PC-3 (cell line): Measurements from ENCODE around the gene YJEFN3. TPM values are rescaled to one million over a fixed set of nuclear protein-coding genes. Genes with fewer than 3 reads are reported as not detected.

Experiments
- ATAC-seq: fragments of 200-7000 bp; cut with Tn5 transposase; 2 replicates; pipeline ENCODE4 v1.9.1; 2020; ENCODE audit warnings: mild to moderate bottlenecking, moderate library complexity
- BruUV-seq: library from RNA; stranded (reverse); fragments of 400-500 nt; replicated peaks from 2 replicates; lab custom pipeline; 2021; lab: Mats Ljungman, UMichigan
- CTCF ChIA-PET: fragments of 300-600 bp; sonication (Branson Sonifier 250); formaldehyde crosslinking; loops from one replicate; lab custom pipeline; 2022; ENCODE audit warnings: antibody characterized with exemption; lab: Charles Lee
- POLR2A ChIA-PET: fragments of 300-600 bp; sonication (Branson Sonifier 250); formaldehyde crosslinking; loops from one replicate; lab custom pipeline; 2022; ENCODE audit warnings: antibody characterized with exemption; ENCODE audit not compliant: unreplicated experiment; lab: Charles Lee
- DNase-seq: peaks from one replicate; pipeline ENCODE4 v3.0.0-alpha.2; 2015
- H2AFZ ChIP-seq: fragments of 300-600 bp; sonication (generic); 2 replicates; pipeline ENCODE4 v1.6.0; 2016; ENCODE audit warnings: antibody characterized with exemption, low read length
- H3F3A ChIP-seq: fragments of 300-600 bp; sonication (generic); one replicate; pipeline ENCODE4 v1.6.0; 2017; ENCODE audit warnings: antibody characterized with exemption, low read length, control low read depth, mild to moderate bottlenecking; ENCODE audit not compliant: unreplicated experiment
- H3K27ac ChIP-seq: fragments of 300-600 bp; sonication (generic); 2 replicates; pipeline ENCODE4 v1.5.1; 2016; ENCODE audit warnings: mild to moderate bottlenecking, low read length
- H3K27me3 ChIP-seq: fragments of 300-600 bp; sonication (generic); 2 replicates; pipeline ENCODE4 v1.6.1; 2016; ENCODE audit warnings: low read length, mixed read lengths
- H3K36me3 ChIP-seq: fragments of 300-600 bp; sonication (generic); 2 replicates; pipeline ENCODE4 v1.6.1; 2016; ENCODE audit warnings: low read depth, mixed run types, low read length, mixed read lengths
- H3K4me1 ChIP-seq: fragments of 300-600 bp; sonication (generic); 2 replicates; pipeline ENCODE4 v1.5.1; 2016; ENCODE audit warnings: low read length; ENCODE audit not compliant: insufficient read depth
- H3K4me2 ChIP-seq: fragments of 300-600 bp; sonication (generic); 2 replicates; pipeline ENCODE4 v1.6.0; 2016; ENCODE audit warnings: low read length
- H3K4me3 ChIP-seq: fragments of 300-600 bp; sonication (generic); 2 replicates; pipeline ENCODE4 v1.5.1; 2016; ENCODE audit warnings: mild to moderate bottlenecking, low read length, mixed read lengths
- H3K79me2 ChIP-seq: fragments of 300-600 bp; sonication (generic); 2 replicates; pipeline ENCODE4 v1.6.1; 2017; ENCODE audit warnings: low read length, mixed read lengths
- H3K9ac ChIP-seq: fragments of 300-600 bp; sonication (generic); 2 replicates; pipeline ENCODE4 v1.6.0; 2016; ENCODE audit warnings: mild to moderate bottlenecking, low read length
- H3K9me2 ChIP-seq: fragments of 300-600 bp; sonication (generic); replicated peaks from 2 replicates; pipeline ENCODE4 v1.6.1; 2016; ENCODE audit warnings: mixed run types, low read length, mixed read lengths
- H3K9me3 ChIP-seq: fragments of 300-600 bp; sonication (generic); 2 replicates; pipeline ENCODE4 v1.6.1; 2016; ENCODE audit warnings: low read length, mixed read lengths
- H4K20me1 ChIP-seq: fragments of 300-600 bp; sonication (generic); 2 replicates; pipeline ENCODE4 v1.6.1; 2016; ENCODE audit warnings: low read length, mixed read lengths
- CTCF ChIP-seq: fragments of 300-600 bp; sonication (generic); conservative IDR thresholded peaks from 2 replicates; pipeline ENCODE4 v1.5.1; 2017; ENCODE audit warnings: antibody characterized with exemption, low read depth, mild to moderate bottlenecking, low read length
- EZH2 ChIP-seq: fragments of 300-600 bp; sonication (generic); IDR thresholded peaks from one replicate; pipeline ENCODE4 v1.6.1; 2017; ENCODE audit warnings: antibody characterized with exemption, mild to moderate bottlenecking, low read length; ENCODE audit not compliant: unreplicated experiment
- EZH2phosphoT487 ChIP-seq: fragments of 300-600 bp; sonication (generic); IDR thresholded peaks from 2 replicates; pipeline ENCODE4 v1.6.1; 2018; ENCODE audit warnings: mild to moderate bottlenecking, antibody characterized with exemption, low read length, borderline replicate concordance
- intact Hi-C: fragments of 100-400 bp; cut with micrococcal nuclease; formaldehyde crosslinking; loops from 2 replicates; pipeline ENCODE4 v1.9.0; 2023
- total RNA-seq: library from RNA; depleted of rRNA; stranded (reverse); fragments of >200 nt; gene quantifications from 2 replicates; pipeline ENCODE4 v1.2.3, GENCODE V29; 2014

Gene YJEFN3
- total RNA-seq, 1 experiment from 2014 or later = 8.1 TPM

GRCh38 chr19:19531951-19532805 lies 3.5 kb downstream of the YJEFN3 start:
- peaks cover 6% of the 10 kb centered on the region; the same call in 1 of the 2 replicates for H3K36me3 ChIP-seq
- BruUV-seq = no TSS peak
- TF ChIP-seq EZH2 (no peak), CTCF (peak; percentile 91)
- no peak overlapping the region; the same call in 1 of the 2 replicates for H3K4me2 ChIP-seq
- DNase-seq (peak; percentile 81), ATAC-seq (peak; percentile 80)
- intact Hi-C loops = loop anchor here (1.0 to 10.0 kb wide), 2 partner anchors 111 to 423 kb away; partner anchors contain the start of gene GMIP
- no peak overlapping the region for H3K4me3 ChIP-seq
- CTCF ChIA-PET = interaction anchor here (1.1 kb wide), 1 partner anchor 112 kb away, joined by 3 read pairs; no protein-coding TSS in a partner anchor
- H3K9me2 ChIP-seq = no peaks in the 10 kb centered on the region
- no peaks in the 10 kb centered on the region for H3K4me1 ChIP-seq
- POLR2A ChIA-PET = interaction anchor here (0.7 kb wide), 1 partner anchor 290 kb away, joined by 19 read pairs; no protein-coding TSS in a partner anchor
- H3F3A ChIP-seq = no peaks in the 10 kb centered on the region
- H2AFZ ChIP-seq = no peak overlapping the region
- no peaks in the 10 kb centered on the region for H4K20me1 ChIP-seq
- H3K27ac ChIP-seq = no peak overlapping the region
- no peaks in the 10 kb centered on the region for H3K79me2 ChIP-seq
- H3K9ac ChIP-seq = no peak overlapping the region
- H3K9me3 ChIP-seq = no peaks in the 10 kb centered on the region
- H3K27me3 ChIP-seq = no peaks in the 10 kb centered on the region

DNA sequence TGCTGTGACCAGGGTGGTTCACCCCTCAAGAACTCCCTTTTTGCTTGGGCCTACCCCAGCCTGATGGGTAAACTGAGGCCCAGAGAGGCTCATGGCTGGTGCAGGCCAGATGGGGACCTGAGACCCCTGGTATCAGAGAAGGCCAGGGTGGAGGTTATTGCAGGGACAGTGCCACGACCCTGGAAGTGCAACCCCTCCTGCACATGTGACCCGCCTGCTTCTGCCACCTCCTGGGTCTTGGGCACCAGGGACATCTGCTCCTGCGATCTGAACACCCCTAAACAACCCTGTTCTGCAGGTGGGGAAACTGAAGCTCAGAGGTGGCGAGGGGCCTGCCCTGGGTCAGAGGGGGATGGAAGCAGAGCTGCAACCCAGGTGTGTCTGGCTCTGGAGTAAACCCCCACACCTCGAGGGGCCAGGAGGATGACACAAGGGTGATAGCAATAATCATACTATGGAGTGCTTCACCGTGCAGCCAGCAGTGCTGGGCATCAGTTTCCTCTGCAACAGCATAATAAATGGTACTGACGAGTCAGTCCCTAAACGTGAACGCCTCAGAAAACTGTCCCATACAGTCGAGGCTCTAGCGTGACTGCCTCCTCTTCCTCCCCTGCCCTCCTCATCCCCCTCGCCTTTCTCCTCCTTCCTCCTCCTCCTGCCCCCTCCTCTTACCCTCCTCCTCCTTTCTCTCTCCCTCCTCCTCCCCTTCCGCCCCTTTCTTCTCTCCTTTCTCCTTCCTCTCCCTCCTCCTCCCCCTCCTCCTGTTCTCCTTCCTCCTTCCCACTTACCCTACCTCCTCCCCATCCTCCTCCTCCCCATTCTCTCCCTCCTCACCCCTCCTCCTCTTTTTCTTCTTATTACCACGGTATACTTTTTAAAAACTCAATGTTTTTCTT lies 4.3 kb downstream of the YJEFN3 start:
- H3K27me3 ChIP-seq = no peaks in the 10 kb centered on the region
- no peak overlapping the region for H3K4me2 ChIP-seq
- DNase-seq = no peak
- TF ChIP-seq CTCF (no peak), EZH2phosphoT487 (no peak), EZH2 (no peak)
- no peak overlapping the region for H2AFZ ChIP-seq
- H3K4me3 ChIP-seq = no peak overlapping the region
- ATAC-seq = no peak
- H3K27ac ChIP-seq = no peak overlapping the region
- no peak overlapping the region for H3K9ac ChIP-seq
- no peaks in the 10 kb centered on the region for H3K79me2 ChIP-seq
- intact Hi-C loops = loop anchor here (1.0 to 10.0 kb wide), 2 partner anchors 110 to 422 kb away; partner anchors contain the start of gene GMIP
- POLR2A ChIA-PET = no interaction called here
- H3K36me3 ChIP-seq = no peaks in the 10 kb centered on the region
- CTCF ChIA-PET = interaction anchor here (1.1 kb wide), 1 partner anchor 112 kb away, joined by 3 read pairs; no protein-coding TSS in a partner anchor
- no peaks in the 10 kb centered on the region for H3F3A ChIP-seq
- BruUV-seq = no TSS peak
- H3K4me1 ChIP-seq = no peaks in the 10 kb centered on the region
- H4K20me1 ChIP-seq = no peaks in the 10 kb centered on the region
- no peaks in the 10 kb centered on the region for H3K9me3 ChIP-seq
- no peaks in the 10 kb centered on the region for H3K9me2 ChIP-seq
